HL-60 (cell line): ENCODE data around the gene RBP4.

ENCODE experiments used
- DNase-seq, 2 experiments: peaks; one replicate each; pipeline ENCODE4 v3.0.0-alpha.2; 2010 to 2020; ENCODE audit warnings: low read depth in 1 of 2, low spot score in 1 of 2
- H3K27ac ChIP-seq: fragments of 250-450 bp; sonication (Bioruptor Pico); replicated peaks from 2 replicates; pipeline ENCODE4 v1.5.1; 2020; ENCODE audit warnings: mild to moderate bottlenecking, moderate library complexity
- H3K27me3 ChIP-seq: fragments of 250-450 bp; sonication (Bioruptor Pico); 2 replicates; pipeline ENCODE4 v1.5.1; 2021; ENCODE audit warnings: mild to moderate bottlenecking, moderate library complexity; ENCODE audit not compliant: insufficient read depth, poor library complexity, severe bottlenecking
- H3K4me3 ChIP-seq: replicated peaks from 2 replicates; pipeline ENCODE4 v1.5.1; 2011; ENCODE audit warnings: mild to moderate bottlenecking, control low read depth, low read length; ENCODE audit not compliant: insufficient read depth
- GABPA ChIP-seq: IDR thresholded peaks from 2 replicates; pipeline ENCODE4 v1.6.1; 2012; ENCODE audit warnings: low read depth
- POLR2AphosphoS5 ChIP-seq: IDR thresholded peaks from 2 replicates; pipeline ENCODE4 v1.6.1; 2012; ENCODE audit warnings: low read depth
- SPI1 ChIP-seq: IDR thresholded peaks from 2 replicates; pipeline ENCODE4 v1.6.1; 2012; ENCODE audit warnings: low read depth, mild to moderate bottlenecking, borderline replicate concordance
- TF ChIP-seq, protein P1 (sequence below): IDR thresholded peaks from one replicate; pipeline ENCODE4 v1.5.1; 2011; ENCODE audit warnings: low read length, control low read depth, inconsistent platforms; ENCODE audit not compliant: insufficient read depth
- TF ChIP-seq, protein P2 (sequence below): IDR thresholded peaks from 2 replicates; pipeline ENCODE4 v1.6.1; 2012; ENCODE audit warnings: low read depth; ENCODE audit not compliant: insufficient replicate concordance

Gene RBP4

DNA sequence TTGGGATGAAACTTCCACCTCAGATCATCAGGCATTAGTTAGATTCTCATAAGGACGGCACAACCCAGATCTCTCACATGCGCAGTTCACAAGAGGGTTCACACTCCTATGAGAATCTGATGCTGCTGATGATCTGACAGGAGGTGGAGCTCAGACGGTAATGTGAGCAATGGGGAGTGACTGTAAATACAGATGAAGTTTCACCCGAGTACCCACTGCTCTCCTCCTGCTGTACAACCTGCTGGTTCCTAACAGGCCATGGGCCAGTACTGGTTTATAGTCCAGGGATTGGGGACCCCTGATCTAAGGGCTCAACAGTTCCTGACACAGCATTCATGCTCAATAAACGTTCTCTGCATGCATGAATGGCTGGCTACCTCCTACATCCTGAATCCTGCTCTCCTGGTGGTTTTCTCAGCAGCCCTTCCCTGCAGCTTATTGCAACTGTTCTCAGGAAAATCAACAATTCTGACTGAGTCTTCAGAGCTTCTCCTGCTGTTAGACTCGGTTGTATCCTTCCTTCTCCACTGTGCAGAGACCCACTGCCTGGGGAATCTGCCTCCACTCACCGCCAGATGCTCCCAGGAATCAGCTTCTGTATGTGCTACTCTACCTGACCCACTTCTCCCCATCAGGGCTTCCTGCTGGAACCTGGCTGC is 28.7 kb upstream of the RBP4 start:
- Histone ChIP-seq H3K27ac (no peak overlapping the region), H3K4me3 (no peak overlapping the region), H3K27me3 (no peaks in the 10 kb centered on the region)
- DNase-seq = no peak
- TF ChIP-seq SPI1 (no peak), GABPA (no peak), POLR2AphosphoS5 (no peak)
- TF ChIP-seq, protein P1, sequence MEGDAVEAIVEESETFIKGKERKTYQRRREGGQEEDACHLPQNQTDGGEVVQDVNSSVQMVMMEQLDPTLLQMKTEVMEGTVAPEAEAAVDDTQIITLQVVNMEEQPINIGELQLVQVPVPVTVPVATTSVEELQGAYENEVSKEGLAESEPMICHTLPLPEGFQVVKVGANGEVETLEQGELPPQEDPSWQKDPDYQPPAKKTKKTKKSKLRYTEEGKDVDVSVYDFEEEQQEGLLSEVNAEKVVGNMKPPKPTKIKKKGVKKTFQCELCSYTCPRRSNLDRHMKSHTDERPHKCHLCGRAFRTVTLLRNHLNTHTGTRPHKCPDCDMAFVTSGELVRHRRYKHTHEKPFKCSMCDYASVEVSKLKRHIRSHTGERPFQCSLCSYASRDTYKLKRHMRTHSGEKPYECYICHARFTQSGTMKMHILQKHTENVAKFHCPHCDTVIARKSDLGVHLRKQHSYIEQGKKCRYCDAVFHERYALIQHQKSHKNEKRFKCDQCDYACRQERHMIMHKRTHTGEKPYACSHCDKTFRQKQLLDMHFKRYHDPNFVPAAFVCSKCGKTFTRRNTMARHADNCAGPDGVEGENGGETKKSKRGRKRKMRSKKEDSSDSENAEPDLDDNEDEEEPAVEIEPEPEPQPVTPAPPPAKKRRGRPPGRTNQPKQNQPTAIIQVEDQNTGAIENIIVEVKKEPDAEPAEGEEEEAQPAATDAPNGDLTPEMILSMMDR = no peak

DNA sequence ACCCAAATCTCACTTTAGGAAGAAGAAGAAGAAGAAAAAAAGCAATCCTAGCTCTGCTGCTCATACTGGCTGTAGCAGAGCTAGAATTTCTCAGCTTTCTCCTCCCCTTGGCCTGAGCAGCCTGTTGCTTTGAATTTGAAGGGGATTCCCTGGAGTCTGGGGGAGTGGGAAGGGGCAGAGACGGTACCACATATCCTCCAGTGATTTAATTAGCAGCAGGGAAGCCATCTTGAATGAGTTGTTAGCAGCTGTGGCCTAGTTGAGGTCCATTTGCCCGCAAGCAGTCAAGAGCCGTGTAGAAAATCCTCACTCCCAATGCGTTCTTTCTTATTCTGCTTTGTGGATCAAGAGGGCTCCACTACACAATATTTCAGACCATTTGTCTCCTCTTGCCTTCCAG is 27.8 kb upstream of the RBP4 start:
- Histone ChIP-seq H3K27me3 (no peaks in the 10 kb centered on the region), H3K4me3 (no peak overlapping the region), H3K27ac (no peak overlapping the region)
- TF ChIP-seq SPI1 (no peak), POLR2AphosphoS5 (no peak), GABPA (no peak)
- TF ChIP-seq, protein P2, sequence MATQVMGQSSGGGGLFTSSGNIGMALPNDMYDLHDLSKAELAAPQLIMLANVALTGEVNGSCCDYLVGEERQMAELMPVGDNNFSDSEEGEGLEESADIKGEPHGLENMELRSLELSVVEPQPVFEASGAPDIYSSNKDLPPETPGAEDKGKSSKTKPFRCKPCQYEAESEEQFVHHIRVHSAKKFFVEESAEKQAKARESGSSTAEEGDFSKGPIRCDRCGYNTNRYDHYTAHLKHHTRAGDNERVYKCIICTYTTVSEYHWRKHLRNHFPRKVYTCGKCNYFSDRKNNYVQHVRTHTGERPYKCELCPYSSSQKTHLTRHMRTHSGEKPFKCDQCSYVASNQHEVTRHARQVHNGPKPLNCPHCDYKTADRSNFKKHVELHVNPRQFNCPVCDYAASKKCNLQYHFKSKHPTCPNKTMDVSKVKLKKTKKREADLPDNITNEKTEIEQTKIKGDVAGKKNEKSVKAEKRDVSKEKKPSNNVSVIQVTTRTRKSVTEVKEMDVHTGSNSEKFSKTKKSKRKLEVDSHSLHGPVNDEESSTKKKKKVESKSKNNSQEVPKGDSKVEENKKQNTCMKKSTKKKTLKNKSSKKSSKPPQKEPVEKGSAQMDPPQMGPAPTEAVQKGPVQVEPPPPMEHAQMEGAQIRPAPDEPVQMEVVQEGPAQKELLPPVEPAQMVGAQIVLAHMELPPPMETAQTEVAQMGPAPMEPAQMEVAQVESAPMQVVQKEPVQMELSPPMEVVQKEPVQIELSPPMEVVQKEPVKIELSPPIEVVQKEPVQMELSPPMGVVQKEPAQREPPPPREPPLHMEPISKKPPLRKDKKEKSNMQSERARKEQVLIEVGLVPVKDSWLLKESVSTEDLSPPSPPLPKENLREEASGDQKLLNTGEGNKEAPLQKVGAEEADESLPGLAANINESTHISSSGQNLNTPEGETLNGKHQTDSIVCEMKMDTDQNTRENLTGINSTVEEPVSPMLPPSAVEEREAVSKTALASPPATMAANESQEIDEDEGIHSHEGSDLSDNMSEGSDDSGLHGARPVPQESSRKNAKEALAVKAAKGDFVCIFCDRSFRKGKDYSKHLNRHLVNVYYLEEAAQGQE = no peak
- TF ChIP-seq, protein P1 = no peak
- DNase-seq = no peak

DNA sequence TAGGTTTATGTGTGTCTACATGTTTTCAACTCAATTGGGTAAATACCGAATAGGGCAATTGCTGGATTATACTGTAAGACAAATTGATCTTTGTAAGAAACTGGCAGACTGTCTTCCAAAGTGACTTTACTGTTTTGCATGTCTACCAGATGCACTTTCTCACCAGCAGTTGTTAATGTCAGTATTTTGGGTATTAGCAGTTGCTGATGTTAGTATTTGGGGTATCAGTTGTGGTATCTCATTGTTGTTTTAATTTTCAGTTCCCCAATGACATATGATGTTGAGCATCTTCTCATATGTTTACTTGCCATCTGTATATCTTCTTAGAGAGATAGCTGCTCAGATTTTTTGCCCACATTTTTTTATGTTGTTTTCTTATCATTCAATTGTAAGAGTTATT is 21.9 kb upstream of the RBP4 start:
- DNase-seq = no peak
- Histone ChIP-seq H3K27me3 (no peaks in the 10 kb centered on the region), H3K4me3 (no peak overlapping the region), H3K27ac (no peak overlapping the region)
- TF ChIP-seq, protein P1 = no peak
- no peak for TF ChIP-seq POLR2AphosphoS5
- TF ChIP-seq SPI1 = no peak
- TF ChIP-seq, protein P2 = no peak

DNA sequence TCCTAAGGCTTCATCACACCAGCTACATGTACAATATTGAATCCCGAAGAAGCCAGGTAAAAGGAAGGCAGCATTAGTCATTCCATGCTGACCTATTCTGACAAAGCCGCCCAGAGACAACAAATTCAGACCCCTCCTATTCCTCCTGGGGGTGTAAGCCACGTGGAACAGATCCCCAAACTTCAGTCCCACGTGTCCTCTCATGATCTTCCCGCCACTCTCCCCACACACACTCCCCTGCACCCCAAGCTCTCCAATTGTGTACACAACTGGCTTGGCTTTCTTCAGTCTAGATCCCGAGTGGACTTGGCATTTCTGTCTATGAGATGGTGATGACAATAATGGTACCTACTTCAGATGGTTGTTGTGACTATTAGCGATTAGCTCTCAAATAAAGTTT is 19.9 kb upstream of the RBP4 start:
- TF ChIP-seq, protein P1 = no peak
- TF ChIP-seq, protein P2 = no peak
- TF ChIP-seq POLR2AphosphoS5 (no peak), SPI1 (no peak), GABPA (no peak)
- no peak for DNase-seq
- no peak overlapping the region for H3K27ac ChIP-seq
- H3K27me3 ChIP-seq = no peaks in the 10 kb centered on the region
- H3K4me3 ChIP-seq = no peak overlapping the region
